HG02763 (cell line): ENCODE data around the gene SLC35D1.
"Not testable (repeated sequence)": the region's sequence is repeated elsewhere in the genome, so short reads cannot be mapped to it uniquely, and the experiment has no call there.

ENCODE experiments used
- ATAC-seq: cut with Tn5 transposase; IDR thresholded peaks from one replicate; pipeline ENCODE4 v1.9.1; 2021; ENCODE audit warnings: mild to moderate bottlenecking, moderate library complexity; ENCODE audit not compliant: unreplicated experiment

Gene SLC35D1

DNA sequence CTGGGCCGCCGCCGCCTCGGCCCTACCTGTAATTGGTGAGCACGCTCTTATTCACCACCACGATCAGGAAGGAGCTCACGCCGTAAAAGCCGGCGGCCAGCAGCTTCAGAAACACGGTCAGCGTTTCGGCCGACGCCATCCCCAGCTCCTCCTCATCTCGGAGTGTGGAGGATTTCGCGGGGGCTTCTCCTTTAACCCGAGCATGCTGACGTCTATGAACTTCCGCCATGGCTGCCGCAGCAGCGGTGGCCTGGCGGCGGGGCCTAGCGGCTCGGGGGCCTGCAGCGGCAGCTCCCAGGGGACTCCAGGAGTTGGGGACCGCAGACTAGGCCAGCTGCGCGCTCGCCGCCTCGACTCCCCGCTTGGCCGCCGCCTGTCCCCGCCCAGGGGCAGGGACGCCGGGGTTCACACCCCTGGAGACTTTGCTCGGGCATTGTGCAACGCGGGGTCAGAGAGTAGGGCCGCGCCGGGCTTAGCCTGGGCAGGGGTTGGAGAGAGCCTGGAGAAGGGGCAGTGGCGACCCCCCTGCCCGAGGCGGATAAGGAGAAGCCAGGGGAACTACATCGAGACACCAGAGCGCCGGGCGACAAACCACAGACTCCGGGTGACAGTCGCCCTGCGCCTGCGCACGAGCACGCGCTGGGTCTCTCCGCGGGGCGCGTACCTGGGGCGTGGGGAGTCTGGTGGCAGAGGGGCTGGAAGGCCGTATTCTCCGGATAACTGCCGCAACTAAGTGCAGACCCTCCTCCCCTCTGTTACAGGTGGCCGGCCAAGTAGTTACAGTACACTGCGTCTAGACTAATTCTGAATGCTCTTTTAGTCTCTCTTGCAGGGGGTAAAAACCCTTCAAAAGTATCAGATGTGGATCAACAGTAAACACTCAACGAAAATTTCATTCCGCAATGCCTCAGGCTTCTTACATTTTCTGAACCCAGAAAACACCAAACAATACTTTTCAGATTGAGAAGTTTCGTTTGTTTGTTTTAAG, at the start of gene SLC35D1:
Gene SLC35D1, minus strand, starts transcription at position 364 of the 988 bp plus-strand sequence. Its CDS starts 135 bp downstream, at position 229.
- peak; percentile 77 for ATAC-seq

DNA sequence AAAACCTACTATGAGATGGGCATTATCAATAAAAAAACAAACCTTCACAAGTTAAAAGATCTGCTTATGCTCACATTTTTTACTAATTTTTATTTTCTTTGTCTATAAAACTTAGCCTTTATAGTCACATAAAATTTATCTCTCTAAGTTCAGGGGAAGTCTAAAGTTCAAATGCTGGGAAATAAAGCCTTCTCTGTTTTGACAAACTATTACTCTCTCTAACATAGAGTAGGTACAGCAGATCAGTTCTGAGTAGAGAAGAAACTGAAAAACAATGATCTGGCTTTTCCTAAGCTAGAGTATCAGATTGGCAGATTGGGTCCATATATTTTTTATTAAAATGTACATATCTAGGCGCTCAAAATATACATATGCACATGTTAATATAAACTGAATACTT, 49.6 kb upstream of the SLC35D1 start:
- no peak for ATAC-seq

DNA sequence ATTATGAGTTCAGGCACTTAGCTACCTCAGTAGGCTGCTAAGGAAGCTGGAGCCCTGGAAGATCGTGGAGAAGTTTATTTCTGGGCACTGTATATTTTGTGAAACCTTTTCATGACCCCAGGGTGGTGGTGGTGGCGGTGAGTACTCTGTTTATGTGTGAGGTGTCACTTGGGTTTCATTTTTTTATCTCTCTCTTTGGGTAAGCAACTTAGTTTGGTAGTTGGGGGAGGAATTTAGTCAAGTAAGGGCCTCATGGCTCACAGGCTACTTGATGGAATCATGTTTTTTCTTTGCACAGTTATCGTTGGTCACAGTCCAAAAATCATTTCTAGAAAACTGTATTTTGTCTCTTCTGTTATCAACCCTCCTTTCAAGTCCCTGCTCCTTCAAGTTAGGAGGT, 46.9 kb upstream of the SLC35D1 start:
- ATAC-seq = no peak

DNA sequence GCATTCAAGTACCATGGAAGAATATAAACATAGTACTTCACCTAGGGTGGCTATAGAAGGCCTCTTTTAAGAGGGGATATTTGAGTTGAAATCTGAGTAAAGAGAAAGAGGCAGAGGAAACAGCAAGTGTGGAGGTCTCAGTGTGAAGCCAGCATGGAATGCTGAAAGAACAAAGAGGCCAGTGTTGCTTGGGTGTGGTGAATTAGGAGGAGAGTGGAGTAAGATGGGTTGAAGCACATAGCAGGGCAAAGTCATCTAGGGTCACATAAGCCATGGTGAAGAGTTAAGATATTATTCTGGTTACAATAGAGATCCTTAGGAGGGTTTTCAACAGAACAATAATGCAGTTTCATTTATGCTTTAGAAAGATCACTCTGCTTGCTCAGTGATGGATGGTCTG, 43.4 kb upstream of the SLC35D1 start:
- no peak for ATAC-seq

DNA sequence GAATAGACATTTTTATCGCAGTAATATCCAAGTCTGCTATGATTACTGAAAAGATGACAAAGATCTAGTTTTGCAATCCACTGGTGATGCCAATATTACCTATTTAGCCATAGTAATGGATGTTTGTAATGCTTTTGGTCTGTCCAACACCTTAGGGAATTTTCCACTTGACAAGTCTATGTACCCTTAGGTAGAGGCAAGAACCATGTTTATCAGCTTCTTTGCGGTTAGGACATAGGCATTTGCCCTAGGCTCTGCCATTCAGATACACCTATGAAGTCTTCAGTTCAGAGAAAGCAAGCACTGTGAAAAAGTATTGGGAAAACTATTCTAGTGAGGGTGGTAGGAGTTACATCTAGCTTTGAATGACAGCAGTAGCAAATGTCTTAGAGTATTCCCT, 40.2 kb upstream of the SLC35D1 start:
- ATAC-seq = no peak

DNA sequence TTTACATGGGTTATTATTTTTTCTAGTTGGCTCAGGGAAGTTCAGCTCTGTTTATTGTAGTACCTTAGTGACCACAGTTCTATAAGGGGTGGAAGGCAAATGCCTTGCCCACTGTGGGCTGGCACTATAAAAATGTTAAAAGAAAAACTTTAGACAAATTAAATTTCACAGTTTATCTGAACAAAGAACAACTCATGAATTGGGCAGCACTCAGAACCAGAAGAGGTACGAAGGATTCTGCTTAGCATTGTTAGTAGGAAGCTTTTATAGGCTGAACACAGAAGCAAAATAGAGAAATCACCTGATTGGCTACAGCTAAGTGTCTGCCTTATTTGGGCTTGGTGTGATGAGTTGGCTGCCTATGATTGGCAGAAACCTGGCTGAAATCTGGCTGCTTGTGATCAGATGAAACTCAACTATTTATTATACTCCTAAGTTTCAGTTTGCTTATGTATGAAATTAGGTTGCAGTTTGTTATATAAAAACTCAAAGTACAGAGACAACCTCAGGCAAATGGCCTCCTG, 35.8 kb upstream of the SLC35D1 start:
- no peak for ATAC-seq

DNA sequence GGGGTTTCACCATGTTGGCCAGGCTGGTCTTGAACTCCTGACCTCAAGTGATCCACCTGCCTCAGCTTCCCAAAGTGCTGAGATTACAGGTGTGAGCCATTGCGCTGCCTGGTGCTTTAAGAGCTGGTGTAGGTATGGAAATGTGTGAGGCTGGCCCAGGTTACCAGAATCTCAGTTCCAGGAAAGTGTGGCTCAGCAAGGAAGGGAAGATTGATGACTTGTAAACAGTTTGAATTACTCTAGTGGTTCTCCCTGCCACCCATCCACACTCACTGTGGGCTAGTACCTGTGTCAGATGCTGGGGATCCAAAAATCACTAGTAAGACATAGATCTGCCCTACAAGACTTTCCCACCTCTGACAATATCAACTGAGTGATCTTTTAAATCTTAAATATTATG, 34.5 kb upstream of the SLC35D1 start:
- ATAC-seq = no peak

DNA sequence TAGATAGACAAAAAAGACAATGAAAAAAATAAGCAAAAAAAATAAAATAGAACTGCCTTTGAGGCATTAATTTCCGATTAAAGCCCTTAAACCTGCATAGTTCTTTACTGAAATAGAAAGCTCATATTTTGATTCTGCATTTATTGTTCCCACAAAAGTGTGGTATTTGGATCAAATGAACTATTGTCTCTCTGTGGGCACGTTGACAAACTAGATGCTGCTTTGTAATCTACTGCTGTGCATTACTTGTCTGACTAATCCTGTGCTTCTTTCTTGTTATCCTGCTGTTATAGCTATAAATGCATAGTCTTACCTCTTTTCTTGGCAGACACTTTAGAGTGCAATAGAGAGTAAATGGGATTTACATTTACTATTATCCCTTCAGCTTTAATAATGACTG, 31.4 kb upstream of the SLC35D1 start:
- no peak for ATAC-seq

DNA sequence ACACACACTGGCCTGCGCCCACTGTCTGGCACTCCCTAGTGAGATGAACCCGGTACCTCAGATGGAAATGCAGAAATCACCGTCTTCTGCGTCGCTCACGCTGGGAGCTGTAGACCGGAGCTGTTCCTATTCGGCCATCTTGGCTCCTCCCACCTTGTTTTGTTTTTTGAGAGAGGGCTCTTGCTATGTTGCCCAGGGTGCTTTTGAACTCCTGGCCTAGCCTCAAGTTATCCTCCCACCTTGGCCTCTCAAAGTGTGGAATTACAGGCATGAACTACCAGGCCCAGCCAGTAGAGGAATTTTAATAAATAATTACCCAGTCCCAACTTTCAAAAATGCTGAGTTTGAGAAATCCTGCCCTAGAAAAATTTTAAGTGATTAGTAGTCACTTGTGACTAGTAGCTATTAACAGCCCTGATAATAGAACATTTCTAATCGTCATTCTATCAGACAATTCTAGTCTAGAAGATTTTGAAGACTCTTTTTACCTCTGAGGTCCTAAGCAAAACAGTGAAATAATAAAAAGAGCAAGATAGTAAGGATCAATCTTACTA, 30.9 kb upstream of the SLC35D1 start:
- ATAC-seq = no peak

DNA sequence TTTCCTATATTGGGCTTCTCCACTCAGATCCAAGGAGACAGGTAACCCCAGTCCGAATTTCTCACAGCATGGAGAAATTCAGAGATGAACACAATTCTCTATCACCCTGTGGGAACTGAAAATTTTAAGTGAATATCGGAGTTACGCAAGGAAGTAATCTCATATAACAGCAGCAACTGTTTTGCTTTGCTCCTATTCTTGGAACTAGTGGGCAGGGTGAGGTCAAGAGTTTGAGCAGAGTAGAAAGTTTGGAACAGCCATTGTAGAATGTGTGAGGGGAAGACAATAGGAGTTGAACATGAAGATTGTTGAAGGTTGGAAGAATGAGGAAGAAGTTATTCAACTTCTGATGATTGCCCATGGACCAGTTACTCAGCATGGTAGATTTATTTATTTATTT, 24.3 kb upstream of the SLC35D1 start:
- no peak for ATAC-seq

DNA sequence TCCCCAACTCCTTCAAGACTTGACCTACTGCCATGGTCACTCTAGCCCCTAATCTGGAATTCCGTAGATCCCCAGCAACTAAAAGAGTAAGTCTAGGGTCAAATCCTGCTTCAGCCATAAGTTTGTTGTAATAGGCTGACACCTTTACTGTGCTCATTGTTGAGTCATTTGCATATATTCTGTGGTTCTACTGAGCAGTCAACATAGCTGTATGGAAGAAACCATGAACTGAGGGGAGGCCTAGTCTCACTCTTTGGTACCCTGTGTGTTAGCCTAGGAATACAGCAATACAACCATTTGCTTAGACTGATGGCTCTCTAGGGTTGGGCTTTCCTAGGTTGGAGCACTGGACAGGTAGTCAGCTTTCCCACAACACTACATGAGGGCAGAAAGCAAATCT, 23.6 kb upstream of the SLC35D1 start:
- ATAC-seq = no peak

DNA sequence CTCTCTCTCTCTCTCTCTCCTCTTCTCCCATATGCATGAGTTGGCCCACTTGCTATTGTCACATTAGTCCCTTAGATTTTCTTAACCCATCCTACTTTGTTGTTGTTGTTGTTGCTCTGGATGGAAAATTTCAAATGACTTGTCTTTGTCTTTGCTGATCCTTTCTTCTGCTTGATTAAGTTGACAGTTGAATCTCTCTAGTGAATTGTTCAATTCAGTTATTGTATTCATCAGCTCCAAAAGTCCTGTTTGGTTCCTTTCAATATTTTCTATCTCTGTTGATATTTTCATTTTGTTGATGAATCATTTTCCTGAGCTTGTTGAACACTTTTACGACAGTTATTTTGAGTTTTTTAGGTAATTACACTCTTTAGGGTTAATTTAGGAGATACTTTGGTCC, 18.8 kb upstream of the SLC35D1 start:
- no peak for ATAC-seq

DNA sequence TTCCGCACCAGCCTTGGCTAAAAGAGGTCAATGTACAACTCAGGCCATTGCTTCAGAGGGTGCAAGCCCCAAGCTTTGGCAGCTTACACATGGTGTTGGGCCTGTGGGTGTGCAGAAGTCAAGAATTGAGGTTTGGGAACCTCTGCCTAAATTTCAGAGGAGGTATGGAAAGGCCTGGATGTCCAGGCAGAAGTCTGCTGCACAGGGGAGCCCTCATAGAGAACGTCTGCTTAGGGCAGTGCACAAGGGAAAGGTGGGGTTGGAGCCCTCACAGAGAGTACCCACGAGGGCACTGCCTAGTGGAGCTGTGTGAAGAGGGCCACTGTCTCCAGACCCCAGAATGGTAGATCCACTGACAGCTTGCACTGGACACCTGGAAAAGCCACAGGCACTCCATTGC, 13.7 kb upstream of the SLC35D1 start:
- ATAC-seq = not testable (repeated sequence)

DNA sequence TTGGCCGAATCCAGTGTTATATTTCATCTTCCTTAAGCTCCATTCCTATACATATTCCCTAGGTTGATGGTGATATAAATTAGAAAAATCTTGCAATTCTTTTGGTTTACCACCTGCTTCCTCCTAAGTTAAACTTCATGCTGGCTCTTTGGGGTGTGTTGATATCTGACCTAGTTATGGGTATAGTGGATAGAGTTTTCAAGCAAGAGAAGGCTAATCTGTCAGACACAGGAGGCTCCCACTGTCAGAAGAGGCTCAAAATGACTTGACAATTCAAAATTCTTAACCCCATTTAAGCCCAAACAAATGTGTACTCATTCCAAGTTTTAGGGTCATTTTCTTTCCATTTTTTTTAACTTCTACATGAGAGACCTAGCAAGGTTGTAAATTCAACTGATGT, 8.5 kb upstream of the SLC35D1 start:
- ATAC-seq = no peak

DNA sequence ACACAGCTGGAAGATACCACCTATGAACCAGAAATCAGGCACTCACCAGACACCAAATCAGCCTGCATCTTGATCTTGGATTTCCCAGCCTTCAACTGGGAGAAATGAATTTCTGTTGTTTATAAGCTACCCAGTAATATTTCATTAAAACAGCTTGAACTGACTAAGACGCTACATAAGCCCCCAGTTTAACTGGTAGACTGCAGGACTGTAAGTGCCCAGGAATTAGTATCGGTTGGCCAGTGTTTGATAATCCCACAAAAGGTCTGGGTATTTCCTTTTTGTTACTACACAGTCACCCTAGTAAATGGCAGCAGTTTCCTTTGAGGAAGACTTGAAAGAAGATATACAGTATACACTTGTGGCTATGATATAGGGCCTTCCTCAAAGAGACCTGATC, 7.3 kb upstream of the SLC35D1 start:
- ATAC-seq = no peak

DNA sequence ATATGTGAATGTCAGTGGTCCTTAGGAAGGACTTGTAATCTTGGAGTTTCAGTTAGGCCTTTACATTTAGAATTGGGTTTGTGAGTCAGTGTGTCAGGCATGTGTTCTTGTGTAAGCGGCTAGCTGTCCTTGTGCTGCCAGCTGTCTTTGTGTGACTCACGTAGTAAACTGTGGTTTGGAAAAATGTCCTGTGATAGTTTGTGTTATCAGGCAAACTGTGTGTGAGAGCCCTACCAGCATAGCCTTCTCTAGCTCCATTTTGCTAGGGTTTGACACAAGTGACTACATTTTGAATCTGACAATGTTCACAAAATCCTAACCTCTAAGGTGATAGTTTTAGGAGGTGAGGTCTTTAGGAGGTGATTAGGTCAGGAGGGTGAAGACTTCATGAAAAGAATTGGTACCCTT, 6.9 kb upstream of the SLC35D1 start:
- no peak for ATAC-seq

DNA sequence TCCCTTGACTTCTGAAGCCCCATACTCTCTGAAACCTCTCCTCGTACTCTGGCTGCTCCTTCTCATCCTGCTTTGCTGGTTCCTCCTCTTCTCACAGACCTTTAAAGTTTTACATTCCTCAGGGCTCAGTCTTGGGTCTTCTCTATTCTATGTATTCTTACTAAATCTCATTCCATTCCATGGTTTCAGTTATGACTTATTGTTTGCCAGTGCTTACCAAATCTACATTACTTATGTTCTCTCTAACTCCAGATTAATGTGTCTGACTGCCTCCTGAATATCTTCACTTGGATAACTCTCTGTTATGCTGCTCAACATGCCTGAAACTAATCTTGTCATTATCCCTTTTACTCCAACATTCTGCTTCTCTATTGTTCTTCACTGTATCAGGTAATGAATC, 5.4 kb upstream of the SLC35D1 start:
- ATAC-seq = no peak

DNA sequence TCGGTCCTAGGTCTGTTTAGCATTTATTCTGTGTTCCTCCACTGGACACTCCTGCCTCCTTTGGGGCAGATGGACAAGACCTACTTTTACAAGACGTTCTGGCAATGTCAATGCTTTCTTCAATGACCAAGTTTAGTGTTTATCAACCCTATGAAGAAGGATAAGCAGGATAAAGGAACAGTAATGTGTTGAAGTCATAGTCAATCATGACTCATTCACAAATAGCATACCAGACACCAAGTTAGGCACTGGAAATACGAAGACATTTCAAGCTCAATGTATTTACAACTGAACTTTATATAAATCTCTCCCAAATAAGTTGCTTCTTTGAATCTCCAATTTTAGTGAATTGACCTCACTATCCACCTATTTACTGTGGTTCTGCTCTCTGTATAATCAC, 4.8 kb upstream of the SLC35D1 start:
- ATAC-seq = no peak

DNA sequence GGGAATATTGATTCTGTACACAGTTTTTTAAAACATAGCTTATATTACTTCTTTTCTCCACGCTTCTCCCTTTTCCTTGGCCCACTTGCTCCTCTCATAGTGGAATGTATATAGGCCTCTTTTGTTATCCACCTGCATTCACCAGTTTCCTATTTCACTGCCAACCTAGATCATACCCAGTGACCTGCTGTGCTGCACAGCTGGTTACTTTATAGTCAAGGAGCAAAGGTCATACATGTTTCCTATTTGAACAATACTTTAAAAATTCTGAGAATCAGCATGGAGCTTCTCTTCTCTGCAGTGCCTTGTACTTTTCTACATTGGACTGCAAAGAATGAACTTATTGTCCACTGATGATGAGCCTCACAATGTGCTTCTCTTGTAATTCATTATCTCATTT, 4.3 kb upstream of the SLC35D1 start:
- no peak for ATAC-seq

DNA sequence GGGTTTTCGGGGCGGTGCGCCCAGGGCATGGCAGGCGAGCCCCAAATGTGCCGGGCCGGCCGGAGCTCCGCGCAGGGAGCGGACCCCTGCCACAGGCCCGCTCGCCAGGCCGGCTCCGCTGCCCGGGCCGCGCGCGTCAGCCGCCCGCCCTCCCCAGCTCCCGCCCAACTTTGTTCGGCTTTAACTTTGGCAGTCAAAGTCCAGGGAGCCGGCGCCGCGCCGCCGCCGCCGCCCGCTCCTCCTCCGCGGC, 488 bp downstream of the SLC35D1 start:
- peak; percentile 31 for ATAC-seq

DNA sequence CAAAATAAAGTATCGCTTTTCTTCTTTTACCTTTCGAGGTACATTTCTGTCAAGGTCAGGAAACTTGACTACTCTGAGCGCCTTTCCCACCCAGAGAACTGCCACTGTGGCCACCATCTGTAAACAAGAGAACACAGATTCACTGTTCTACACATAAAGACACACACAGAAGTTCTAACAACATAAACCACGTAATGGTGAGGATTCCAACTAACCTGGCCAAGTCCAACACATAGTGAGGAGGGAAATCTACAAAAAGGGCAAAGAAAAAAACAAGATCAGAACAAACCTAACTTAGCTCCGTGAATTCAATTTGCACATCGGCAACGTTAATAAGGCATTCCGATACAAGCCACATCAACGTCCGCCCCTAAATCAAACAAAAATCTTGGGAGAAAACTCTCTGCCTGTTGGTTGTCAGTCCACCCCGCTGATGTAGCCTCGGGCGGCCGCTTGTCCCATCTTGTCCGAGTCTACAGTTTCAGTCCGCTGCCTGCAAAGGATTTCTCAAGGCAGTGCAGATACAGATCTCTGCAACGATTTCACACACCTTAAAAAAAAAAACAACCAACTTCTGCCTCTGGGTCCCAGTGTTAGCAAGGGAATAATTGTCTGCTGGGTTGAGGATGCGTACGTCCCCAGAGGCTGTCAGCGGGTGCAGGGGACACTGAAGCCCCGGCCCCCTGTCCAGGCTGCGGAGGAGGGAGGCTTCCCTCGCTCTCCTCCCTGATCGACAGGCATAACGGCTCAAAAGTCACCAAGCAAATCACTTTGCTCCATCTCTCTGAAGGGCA, 1.0 kb downstream of the SLC35D1 start:
- ATAC-seq = peak; percentile 19

DNA sequence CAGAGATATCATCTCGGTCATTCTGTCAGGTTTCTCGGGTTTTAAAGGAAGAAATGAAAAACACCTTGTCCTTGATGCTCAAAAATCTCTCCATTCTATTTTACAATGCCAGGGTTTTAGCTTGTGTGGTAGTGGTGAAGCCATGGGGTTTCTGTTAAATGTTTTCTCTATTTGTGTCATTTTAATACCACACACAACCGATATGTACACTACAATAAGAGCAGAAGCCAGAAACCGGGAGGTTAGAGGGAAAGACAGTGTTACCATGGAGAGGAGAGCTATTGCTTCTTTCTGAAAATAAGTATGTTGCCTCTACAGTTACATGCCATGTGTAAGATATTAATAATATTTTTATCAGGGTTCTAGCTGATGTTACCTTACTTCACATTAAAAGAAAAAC, 2.8 kb downstream of the SLC35D1 start:
- ATAC-seq = no peak
